ENCODE data around the gene HHAT. TPM values are rescaled to one million over a fixed set of nuclear protein-coding genes. Genes with fewer than 3 reads are reported as not detected.

Gene HHAT
- total RNA-seq (2014; rRNA removed; shearing (Covaris generic); ENCODE audit: low replicate concordance) = 1.4 and 2.3 TPM in 2 replicates

DNA sequence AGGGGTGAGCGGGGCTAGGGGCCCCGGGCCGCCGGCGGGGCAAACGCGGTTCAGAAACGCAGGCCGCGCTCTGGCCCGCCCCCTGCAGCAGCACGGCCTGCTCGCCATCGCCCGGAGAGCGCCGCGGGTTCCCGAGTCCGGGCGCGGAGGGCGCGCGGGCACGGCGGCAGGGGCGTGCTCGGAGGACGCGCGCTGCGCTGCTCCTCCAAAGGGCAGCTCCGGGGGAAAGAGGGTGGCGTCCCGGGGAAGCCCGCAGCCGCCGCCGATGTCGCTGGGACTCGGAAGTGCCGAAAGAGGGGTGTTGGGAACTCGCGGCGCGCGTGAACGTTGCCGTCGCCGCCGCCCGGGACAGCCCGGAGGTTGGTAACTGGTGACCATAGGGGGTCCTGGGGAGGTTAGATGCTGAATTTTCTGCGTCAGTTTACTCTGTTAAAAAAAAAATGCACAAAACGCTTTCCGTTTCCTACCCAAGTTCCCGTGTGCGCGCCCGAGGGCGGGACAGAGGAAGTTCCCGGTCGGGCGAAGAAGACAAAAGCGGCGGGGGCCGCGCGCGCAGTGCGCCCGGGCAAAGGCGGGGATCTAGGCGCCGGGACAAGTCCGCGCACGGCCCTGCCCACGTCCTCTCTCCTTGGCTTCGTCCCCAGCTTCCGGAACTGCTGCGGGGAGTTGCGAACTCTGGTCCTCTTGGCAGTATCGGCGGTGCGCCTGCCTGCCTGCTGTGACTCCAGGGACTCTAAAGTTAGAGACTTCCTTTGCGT is at the start of gene HHAT:
Gene HHAT (plus strand): TSS at position 157 of the 758 bp plus-strand sequence. CDS start 20,074 bp downstream, outside the sequence.
- H3K27ac ChIP-seq (ENCODE audit: low read length) = no peak within 1 kb of the TSS
- no peaks in the 10 kb centered on the region for H3K36me3 ChIP-seq (ENCODE audit: insufficient read depth, low read length)
- H3K27me3 ChIP-seq (ENCODE audit: low read length) = no peaks in the 10 kb centered on the region
- no peaks in the 10 kb centered on the region for H3K79me2 ChIP-seq (ENCODE audit: low read length)
- no peaks in the 10 kb centered on the region for H4K20me1 ChIP-seq (ENCODE audit: insufficient read depth, low read depth, low read length)
- H3K9ac ChIP-seq (ENCODE audit: low read length) = peak within 1 kb of the TSS; percentile 82
- peak within 1 kb of the TSS; percentile 100 for H2AFZ ChIP-seq (ENCODE audit: low read length)
- no peaks in the 10 kb centered on the region for H3K9me2 ChIP-seq (replicated peaks; ENCODE audit: insufficient read depth, low read length)
- H3K4me3 ChIP-seq (ENCODE audit: low read length) = peak within 1 kb of the TSS; percentile 81
- H3K4me2 ChIP-seq (ENCODE audit: low read depth, low read length, poor library complexity, severe bottlenecking) = peak within 1 kb of the TSS; percentile 82
- peaks cover 12% of the 10 kb centered on the region for H3K4me1 ChIP-seq (ENCODE audit: low read length)
- H3K9me3 ChIP-seq (ENCODE audit: low read length) = peaks cover 4% of the 10 kb centered on the region; the same call in 1 of the 2 replicates
- DNase-seq = peak; percentile 85

DNA sequence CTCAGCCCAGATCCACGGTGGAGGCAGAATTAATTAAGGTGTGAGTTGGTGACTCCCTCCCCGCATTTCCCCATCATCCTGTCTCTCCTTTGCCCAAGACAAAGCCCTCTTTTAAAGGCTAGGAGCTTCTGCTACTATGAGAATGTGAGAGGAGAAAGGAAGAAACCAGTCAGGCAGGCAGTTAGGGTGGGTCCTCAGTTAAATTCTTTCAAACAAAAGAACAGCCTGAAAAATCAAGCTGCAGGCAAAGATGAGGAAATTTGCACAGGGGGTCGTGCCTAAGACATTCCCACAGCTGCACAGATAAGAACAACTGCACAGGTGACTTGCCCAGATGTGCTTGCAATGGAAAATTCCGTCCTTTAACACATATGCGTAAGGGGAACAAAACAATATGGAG is 48.5 kb upstream of the HHAT start:
- no peaks in the 10 kb centered on the region for H3K36me3 ChIP-seq (ENCODE audit: insufficient read depth, low read length)
- H4K20me1 ChIP-seq (ENCODE audit: insufficient read depth, low read depth, low read length) = no peaks in the 10 kb centered on the region
- no peaks in the 10 kb centered on the region for H3K9me2 ChIP-seq (replicated peaks; ENCODE audit: insufficient read depth, low read length)
- H3K4me1 ChIP-seq (ENCODE audit: low read length) = no peaks in the 10 kb centered on the region
- H3K4me3 ChIP-seq (ENCODE audit: low read length) = no peak overlapping the region
- H2AFZ ChIP-seq (ENCODE audit: low read length) = no peak overlapping the region
- peaks cover 4% of the 10 kb centered on the region; the same call in 1 of the 2 replicates for H3K9me3 ChIP-seq (ENCODE audit: low read length)
- no peak for DNase-seq
- no peaks in the 10 kb centered on the region for H3K79me2 ChIP-seq (ENCODE audit: low read length)
- H3K27ac ChIP-seq (ENCODE audit: low read length) = no peak overlapping the region
- H3K27me3 ChIP-seq (ENCODE audit: low read length) = peaks cover 7% of the 10 kb centered on the region; the same call in 1 of the 2 replicates
- no peak overlapping the region for H3K4me2 ChIP-seq (ENCODE audit: low read depth, low read length, poor library complexity, severe bottlenecking)
- no peak overlapping the region for H3K9ac ChIP-seq (ENCODE audit: low read length)

DNA sequence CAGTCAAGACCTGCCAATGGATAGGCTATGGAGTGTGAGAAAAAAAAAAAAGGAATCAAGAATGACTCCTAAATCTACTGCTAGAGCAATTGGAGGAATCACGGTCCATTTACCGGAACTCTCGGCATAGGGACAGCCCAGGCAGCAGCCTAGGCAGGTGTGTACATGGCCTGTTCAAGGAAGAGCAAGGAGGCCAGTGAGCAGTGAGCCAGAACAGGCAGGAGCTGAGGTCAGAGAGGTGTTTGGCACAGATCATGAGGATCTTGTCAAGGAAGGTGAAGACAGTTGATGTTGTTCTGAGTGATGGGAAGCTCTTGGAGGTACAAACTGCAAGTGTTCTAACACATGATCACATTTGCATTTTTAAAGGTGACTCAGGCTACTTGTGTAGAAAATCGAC is 40.6 kb upstream of the HHAT start:
- Histone ChIP-seq H4K20me1 (ENCODE audit: insufficient read depth, low read depth, low read length) (no peaks in the 10 kb centered on the region), H3K27ac (ENCODE audit: low read length) (no peak overlapping the region), H3K36me3 (ENCODE audit: insufficient read depth, low read length) (no peaks in the 10 kb centered on the region), H3K9ac (ENCODE audit: low read length) (no peak overlapping the region), H3K4me2 (ENCODE audit: low read depth, low read length, poor library complexity, severe bottlenecking) (no peak overlapping the region), H3K9me2 (replicated peaks; ENCODE audit: insufficient read depth, low read length) (no peaks in the 10 kb centered on the region), H3K27me3 (ENCODE audit: low read length) (no peaks in the 10 kb centered on the region), H3K4me1 (ENCODE audit: low read length) (no peaks in the 10 kb centered on the region), H3K9me3 (ENCODE audit: low read length) (no peaks in the 10 kb centered on the region), H2AFZ (ENCODE audit: low read length) (no peak overlapping the region), H3K4me3 (ENCODE audit: low read length) (no peak overlapping the region), H3K79me2 (ENCODE audit: low read length) (no peaks in the 10 kb centered on the region)
- no peak for DNase-seq

DNA sequence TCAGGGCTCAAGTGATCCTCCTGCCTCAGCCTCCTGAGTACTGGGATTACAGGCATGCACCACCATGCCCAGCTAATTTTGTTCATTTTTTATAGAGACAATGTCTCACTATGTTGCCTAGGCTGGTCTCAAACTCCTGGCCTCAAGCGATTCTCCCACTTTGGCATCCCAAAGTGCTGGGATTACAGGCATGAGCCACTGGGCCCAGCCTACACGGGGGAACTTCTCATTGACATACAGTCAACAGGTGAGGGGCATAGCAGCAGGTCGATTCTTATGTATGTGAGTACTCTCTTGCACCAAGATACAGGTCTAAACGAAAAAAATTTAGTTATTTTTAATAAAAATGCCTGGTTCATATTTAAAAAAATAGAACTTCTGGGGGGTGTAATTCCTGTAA is 39.5 kb upstream of the HHAT start:
- no peak overlapping the region for H3K4me2 ChIP-seq (ENCODE audit: low read depth, low read length, poor library complexity, severe bottlenecking)
- no peak overlapping the region for H3K9ac ChIP-seq (ENCODE audit: low read length)
- DNase-seq = no peak
- H3K4me3 ChIP-seq (ENCODE audit: low read length) = no peak overlapping the region
- no peaks in the 10 kb centered on the region for H3K9me2 ChIP-seq (replicated peaks; ENCODE audit: insufficient read depth, low read length)
- no peaks in the 10 kb centered on the region for H3K9me3 ChIP-seq (ENCODE audit: low read length)
- H3K4me1 ChIP-seq (ENCODE audit: low read length) = no peaks in the 10 kb centered on the region
- H3K27me3 ChIP-seq (ENCODE audit: low read length) = no peaks in the 10 kb centered on the region
- no peaks in the 10 kb centered on the region for H3K36me3 ChIP-seq (ENCODE audit: insufficient read depth, low read length)
- no peaks in the 10 kb centered on the region for H4K20me1 ChIP-seq (ENCODE audit: insufficient read depth, low read depth, low read length)
- no peaks in the 10 kb centered on the region for H3K79me2 ChIP-seq (ENCODE audit: low read length)
- H2AFZ ChIP-seq (ENCODE audit: low read length) = no peak overlapping the region
- no peak overlapping the region for H3K27ac ChIP-seq (ENCODE audit: low read length)

DNA sequence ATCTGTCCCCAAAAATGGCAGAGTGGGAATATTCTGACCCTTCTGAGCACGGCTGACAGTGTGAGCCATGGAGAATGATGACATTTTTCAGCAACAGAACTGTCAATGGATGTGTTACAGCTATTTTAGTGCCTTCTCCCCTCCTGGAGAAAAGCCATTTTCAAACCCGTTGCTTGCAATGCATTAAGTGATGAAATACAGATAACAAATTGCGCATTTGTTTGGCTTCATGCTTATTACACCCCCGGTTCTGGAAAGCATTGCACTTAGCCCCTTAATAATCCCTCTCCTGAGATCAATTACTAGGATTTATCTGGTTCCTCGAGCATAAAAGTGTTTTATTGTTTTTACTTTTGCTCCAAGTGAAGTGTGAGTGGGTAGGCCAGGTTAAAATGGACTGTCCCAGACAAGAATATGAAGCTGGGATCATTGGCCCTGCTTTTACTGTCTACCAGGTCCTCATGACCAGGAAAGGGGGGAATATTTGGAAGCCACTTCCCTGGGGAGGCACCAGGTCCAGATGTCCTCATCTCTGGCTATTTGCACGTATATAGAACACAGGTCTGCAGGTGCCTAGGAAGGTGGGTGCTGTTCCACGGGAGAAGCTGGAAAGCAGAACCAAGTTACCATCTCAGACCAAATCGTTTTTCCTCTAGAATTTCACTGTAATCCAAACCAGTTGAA is 37.5 kb upstream of the HHAT start:
- no peak overlapping the region for H3K4me3 ChIP-seq (ENCODE audit: low read length)
- no peaks in the 10 kb centered on the region for H3K9me2 ChIP-seq (replicated peaks; ENCODE audit: insufficient read depth, low read length)
- no peaks in the 10 kb centered on the region for H3K9me3 ChIP-seq (ENCODE audit: low read length)
- no peaks in the 10 kb centered on the region for H4K20me1 ChIP-seq (ENCODE audit: insufficient read depth, low read depth, low read length)
- no peak overlapping the region for H3K9ac ChIP-seq (ENCODE audit: low read length)
- H3K27ac ChIP-seq (ENCODE audit: low read length) = no peak overlapping the region
- no peaks in the 10 kb centered on the region for H3K4me1 ChIP-seq (ENCODE audit: low read length)
- DNase-seq = no peak
- no peaks in the 10 kb centered on the region for H3K79me2 ChIP-seq (ENCODE audit: low read length)
- no peak overlapping the region for H2AFZ ChIP-seq (ENCODE audit: low read length)
- no peaks in the 10 kb centered on the region for H3K36me3 ChIP-seq (ENCODE audit: insufficient read depth, low read length)
- H3K4me2 ChIP-seq (ENCODE audit: low read depth, low read length, poor library complexity, severe bottlenecking) = no peak overlapping the region
- H3K27me3 ChIP-seq (ENCODE audit: low read length) = no peaks in the 10 kb centered on the region

DNA sequence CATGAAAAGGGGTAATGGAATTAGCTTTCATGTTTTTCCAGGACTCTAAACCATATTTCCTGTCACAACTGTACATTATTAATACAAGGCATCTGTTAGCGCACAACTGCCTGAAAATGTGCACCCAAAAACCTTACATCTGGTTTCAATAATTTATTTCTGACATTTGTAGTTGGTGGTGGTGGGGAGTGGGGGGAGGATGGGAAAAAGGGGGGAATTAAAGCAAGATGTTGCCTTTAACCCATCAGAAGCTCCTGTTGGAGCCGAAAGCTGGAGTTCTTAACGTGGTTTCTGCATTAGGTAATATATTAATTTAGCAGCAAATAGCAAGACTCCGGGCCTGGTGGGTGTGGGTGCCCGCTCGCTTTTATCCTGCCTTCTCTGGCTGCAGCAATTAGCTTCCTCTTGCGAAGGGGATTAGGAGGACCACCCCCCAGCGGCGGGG is 36.9 kb upstream of the HHAT start:
- Histone ChIP-seq H2AFZ (ENCODE audit: low read length) (no peak overlapping the region), H3K27me3 (ENCODE audit: low read length) (no peaks in the 10 kb centered on the region), H3K4me3 (ENCODE audit: low read length) (no peak overlapping the region), H3K79me2 (ENCODE audit: low read length) (no peaks in the 10 kb centered on the region), H3K9ac (ENCODE audit: low read length) (no peak overlapping the region), H3K36me3 (ENCODE audit: insufficient read depth, low read length) (no peaks in the 10 kb centered on the region), H3K9me2 (replicated peaks; ENCODE audit: insufficient read depth, low read length) (no peaks in the 10 kb centered on the region), H3K27ac (ENCODE audit: low read length) (no peak overlapping the region), H4K20me1 (ENCODE audit: insufficient read depth, low read depth, low read length) (no peaks in the 10 kb centered on the region), H3K4me1 (ENCODE audit: low read length) (no peaks in the 10 kb centered on the region), H3K9me3 (ENCODE audit: low read length) (no peaks in the 10 kb centered on the region), H3K4me2 (ENCODE audit: low read depth, low read length, poor library complexity, severe bottlenecking) (no peak overlapping the region)
- no peak for DNase-seq

DNA sequence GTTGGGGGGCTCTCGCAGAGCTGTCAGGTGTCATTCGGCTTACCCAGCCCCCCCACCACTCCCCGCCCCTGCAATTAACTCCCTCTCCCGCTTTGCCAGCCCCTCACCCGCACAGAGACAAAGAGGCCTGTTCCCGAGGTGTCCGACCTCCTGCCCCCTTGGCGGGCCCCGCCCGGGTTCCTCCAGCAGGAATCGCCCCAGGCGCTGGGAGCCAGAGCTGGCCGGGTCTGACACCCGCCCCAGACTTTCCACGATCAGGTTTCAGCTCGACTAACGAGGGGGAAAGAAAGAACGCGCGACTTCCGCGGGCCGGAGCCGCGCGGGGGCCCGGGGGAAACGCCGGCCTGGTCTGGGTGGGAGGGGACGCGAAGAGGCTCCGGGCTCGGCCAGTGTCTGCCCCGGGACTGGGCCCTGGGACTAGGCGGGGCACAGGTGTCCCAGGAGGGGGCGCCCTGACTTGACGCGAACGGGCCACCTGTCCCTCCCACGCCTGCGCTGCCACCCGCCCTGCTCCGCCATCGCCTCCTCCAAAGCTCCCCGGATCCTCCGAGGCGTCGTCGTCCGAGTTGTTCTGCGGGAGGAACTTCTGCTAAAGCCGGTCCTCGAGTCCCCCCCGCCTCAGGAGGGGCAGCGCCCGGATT is 36.4 kb upstream of the HHAT start:
- no peaks in the 10 kb centered on the region for H3K9me2 ChIP-seq (replicated peaks; ENCODE audit: insufficient read depth, low read length)

DNA sequence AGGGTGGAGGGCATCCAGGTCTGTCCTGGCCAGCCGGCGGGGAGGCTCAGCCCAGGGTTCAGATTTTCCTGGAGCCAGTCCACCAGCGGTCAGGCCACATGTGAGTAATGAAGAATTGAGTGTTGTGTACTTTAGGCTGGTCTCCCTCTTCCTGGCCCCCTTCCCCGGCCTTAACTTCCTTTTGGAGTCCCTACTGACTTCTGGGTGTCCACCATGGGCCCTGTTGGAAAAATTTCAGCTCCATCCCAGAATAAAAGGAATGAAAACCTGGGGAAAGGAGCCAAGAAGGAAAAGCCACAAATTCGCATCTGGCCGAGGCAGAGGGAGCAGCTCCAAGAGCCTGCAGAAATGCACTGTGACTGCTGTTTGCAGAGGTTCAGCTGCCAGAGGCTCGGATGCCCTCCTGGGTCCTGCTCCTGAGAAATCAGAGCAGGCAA is 35.5 kb upstream of the HHAT start:
- Histone ChIP-seq H3K9me2 (replicated peaks; ENCODE audit: insufficient read depth, low read length) (no peaks in the 10 kb centered on the region), H3K4me1 (ENCODE audit: low read length) (no peaks in the 10 kb centered on the region), H3K79me2 (ENCODE audit: low read length) (no peaks in the 10 kb centered on the region), H3K36me3 (ENCODE audit: insufficient read depth, low read length) (no peaks in the 10 kb centered on the region), H2AFZ (ENCODE audit: low read length) (no peak overlapping the region), H3K27ac (ENCODE audit: low read length) (no peak overlapping the region), H3K4me3 (ENCODE audit: low read length) (no peak overlapping the region), H3K9ac (ENCODE audit: low read length) (no peak overlapping the region), H3K4me2 (ENCODE audit: low read depth, low read length, poor library complexity, severe bottlenecking) (no peak overlapping the region), H3K27me3 (ENCODE audit: low read length) (no peaks in the 10 kb centered on the region), H4K20me1 (ENCODE audit: insufficient read depth, low read depth, low read length) (no peaks in the 10 kb centered on the region), H3K9me3 (ENCODE audit: low read length) (no peaks in the 10 kb centered on the region)
- no peak for DNase-seq

More for the DNA sequence above, 36.4 kb upstream of the HHAT start:
- Histone ChIP-seq H4K20me1 (ENCODE audit: insufficient read depth, low read depth, low read length) (no peaks in the 10 kb centered on the region), H3K4me3 (ENCODE audit: low read length) (no peak overlapping the region), H3K36me3 (ENCODE audit: insufficient read depth, low read length) (no peaks in the 10 kb centered on the region), H3K9ac (ENCODE audit: low read length) (no peak overlapping the region), H3K9me3 (ENCODE audit: low read length) (no peaks in the 10 kb centered on the region), H3K79me2 (ENCODE audit: low read length) (no peaks in the 10 kb centered on the region), H3K4me2 (ENCODE audit: low read depth, low read length, poor library complexity, severe bottlenecking) (no peak overlapping the region), H3K27ac (ENCODE audit: low read length) (no peak overlapping the region), H2AFZ (ENCODE audit: low read length) (no peak overlapping the region), H3K27me3 (ENCODE audit: low read length) (no peaks in the 10 kb centered on the region), H3K4me1 (ENCODE audit: low read length) (no peaks in the 10 kb centered on the region)
- DNase-seq = no peak

Measured in Karpas-422 (cell line).